C4-2B (cell line): ENCODE data around the gene GLIPR1L2.

Experiments
- ZFX ChIP-seq: fragments of 450-650 bp; IDR thresholded peaks from 2 replicates; pipeline ENCODE4 v1.6.1; 2017
- TF ChIP-seq, protein P1 (sequence below): fragments of 450-650 bp; conservative IDR thresholded peaks from 2 replicates; pipeline ENCODE4 v1.5.1; 2017; ENCODE audit warnings: mild to moderate bottlenecking

DNA sequence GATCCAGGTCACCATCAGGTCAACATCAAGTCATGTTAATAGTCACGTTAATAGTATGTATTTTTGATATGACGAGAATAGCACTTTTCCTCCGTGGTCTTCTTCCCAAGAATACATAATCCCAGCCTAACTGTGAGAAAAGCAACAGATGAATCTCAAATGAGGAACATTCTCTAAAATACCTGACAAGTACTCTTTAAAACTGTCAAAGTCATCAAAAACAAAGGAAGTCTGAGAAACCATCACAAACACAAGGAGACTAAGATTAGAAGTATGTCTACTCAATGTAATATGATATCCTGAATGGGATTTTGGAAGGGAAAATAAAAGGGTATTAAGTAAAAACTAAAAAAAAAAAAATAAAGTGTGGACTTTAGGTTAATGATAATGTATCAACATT, 52.8 kb downstream of the GLIPR1L2 start:
- TF ChIP-seq, protein P1, sequence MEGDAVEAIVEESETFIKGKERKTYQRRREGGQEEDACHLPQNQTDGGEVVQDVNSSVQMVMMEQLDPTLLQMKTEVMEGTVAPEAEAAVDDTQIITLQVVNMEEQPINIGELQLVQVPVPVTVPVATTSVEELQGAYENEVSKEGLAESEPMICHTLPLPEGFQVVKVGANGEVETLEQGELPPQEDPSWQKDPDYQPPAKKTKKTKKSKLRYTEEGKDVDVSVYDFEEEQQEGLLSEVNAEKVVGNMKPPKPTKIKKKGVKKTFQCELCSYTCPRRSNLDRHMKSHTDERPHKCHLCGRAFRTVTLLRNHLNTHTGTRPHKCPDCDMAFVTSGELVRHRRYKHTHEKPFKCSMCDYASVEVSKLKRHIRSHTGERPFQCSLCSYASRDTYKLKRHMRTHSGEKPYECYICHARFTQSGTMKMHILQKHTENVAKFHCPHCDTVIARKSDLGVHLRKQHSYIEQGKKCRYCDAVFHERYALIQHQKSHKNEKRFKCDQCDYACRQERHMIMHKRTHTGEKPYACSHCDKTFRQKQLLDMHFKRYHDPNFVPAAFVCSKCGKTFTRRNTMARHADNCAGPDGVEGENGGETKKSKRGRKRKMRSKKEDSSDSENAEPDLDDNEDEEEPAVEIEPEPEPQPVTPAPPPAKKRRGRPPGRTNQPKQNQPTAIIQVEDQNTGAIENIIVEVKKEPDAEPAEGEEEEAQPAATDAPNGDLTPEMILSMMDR, result no peak
- no peak for TF ChIP-seq ZFX
